GM23338 (cell line): ENCODE measurements around the gene SIVA1. TPM values are rescaled to one million over a fixed set of nuclear protein-coding genes. Genes with fewer than 3 reads are reported as not detected.

Experiments used
- ATAC-seq: fragments of 200-7000 bp; cut with Tn5 transposase; 3 replicates; pipeline ENCODE4 v1.9.1; 2020
- DNase-seq: peaks from one replicate; pipeline ENCODE4 v3.0.0-alpha.2; 2015; ENCODE audit warnings: low spot score
- H2AFZ ChIP-seq: fragments of 200-600 bp; sonication (generic); 2 replicates; pipeline ENCODE4 v1.8.0; 2016; ENCODE audit warnings: antibody characterized with exemption, mild to moderate bottlenecking, moderate library complexity
- H3F3A ChIP-seq: fragments of 200-600 bp; sonication (generic); replicated peaks from 2 replicates; pipeline ENCODE4 v1.8.0; 2017; ENCODE audit warnings: antibody characterized with exemption, mixed run types, low read depth
- H3K27ac ChIP-seq: fragments of 200-600 bp; sonication (generic); 2 replicates; pipeline ENCODE4 v1.6.1; 2016; ENCODE audit warnings: low read depth
- H3K27me3 ChIP-seq: fragments of 200-600 bp; sonication (generic); 2 replicates; pipeline ENCODE4 v1.8.0; 2016; ENCODE audit warnings: mild to moderate bottlenecking, mixed run types, moderate library complexity; ENCODE audit not compliant: insufficient read depth
- H3K36me3 ChIP-seq: fragments of 200-600 bp; sonication (generic); 2 replicates; pipeline ENCODE4 v1.8.0; 2016; ENCODE audit warnings: mild to moderate bottlenecking; ENCODE audit not compliant: insufficient read depth
- H3K4me1 ChIP-seq: fragments of 200-600 bp; sonication (generic); 2 replicates; pipeline ENCODE4 v1.8.0; 2016; ENCODE audit warnings: mild to moderate bottlenecking, moderate library complexity; ENCODE audit not compliant: insufficient read depth
- H3K4me2 ChIP-seq: fragments of 200-600 bp; sonication (generic); 2 replicates; pipeline ENCODE4 v1.7.1; 2017; ENCODE audit warnings: mixed run types
- H3K4me3 ChIP-seq: fragments of 200-600 bp; sonication (generic); 2 replicates; pipeline ENCODE4 v1.6.1; 2016; ENCODE audit warnings: mixed run types
- H3K79me2 ChIP-seq: fragments of 200-600 bp; sonication (generic); replicated peaks from 2 replicates; pipeline ENCODE4 v1.8.0; 2017; ENCODE audit warnings: mild to moderate bottlenecking; ENCODE audit not compliant: insufficient read depth
- H3K9me2 ChIP-seq: fragments of 200-600 bp; sonication (generic); 2 replicates; pipeline ENCODE4 v1.8.0; 2017; ENCODE audit not compliant: insufficient read depth
- H4K20me1 ChIP-seq: fragments of 200-600 bp; sonication (generic); replicated peaks from 2 replicates; pipeline ENCODE4 v1.8.0; 2017; ENCODE audit warnings: mild to moderate bottlenecking; ENCODE audit not compliant: insufficient read depth
- H3K27ac Mint-ChIP-seq: 2 replicates; pipeline ENCODE4 v1.8.0; 2020; ENCODE audit warnings: inconsistent platforms, mild to moderate bottlenecking, moderate library complexity, mixed read lengths
- H3K27me3 Mint-ChIP-seq: 3 replicates; pipeline ENCODE4 v1.8.0; 2022; ENCODE audit warnings: low read depth, mild to moderate bottlenecking, moderate library complexity, mixed read lengths, inconsistent platforms; ENCODE audit not compliant: insufficient read depth, poor library complexity
- H3K36me3 Mint-ChIP-seq: 3 replicates; pipeline ENCODE4 v1.8.0; 2021; ENCODE audit warnings: low read depth, mild to moderate bottlenecking, inconsistent platforms, moderate library complexity, mixed read lengths
- H3K4me1 Mint-ChIP-seq: 3 replicates; pipeline ENCODE4 v1.8.0; 2020; ENCODE audit warnings: mild to moderate bottlenecking, inconsistent platforms, mixed read lengths
- H3K4me3 Mint-ChIP-seq: 3 replicates; pipeline ENCODE4 v1.8.0; 2021; ENCODE audit warnings: moderate library complexity, mild to moderate bottlenecking, inconsistent platforms, mixed read lengths
- H3K9me3 Mint-ChIP-seq: 3 replicates; pipeline ENCODE4 v1.8.0; 2020; ENCODE audit warnings: moderate library complexity, mild to moderate bottlenecking, inconsistent platforms, mixed read lengths
- EZH2phosphoT487 ChIP-seq: fragments of 200-600 bp; sonication (generic); IDR thresholded peaks from one replicate; pipeline ENCODE4 v1.8.1; 2018; ENCODE audit warnings: antibody characterized with exemption; ENCODE audit not compliant: unreplicated experiment
- NANOG ChIP-seq: IDR thresholded peaks from 2 replicates; pipeline ENCODE4 v1.6.1; 2016; ENCODE audit warnings: antibody characterized with exemption, borderline replicate concordance
- POLR2AphosphoS5 ChIP-seq: IDR thresholded peaks from 2 replicates; pipeline ENCODE4 v1.6.1; 2016; ENCODE audit warnings: antibody characterized with exemption, low read depth
- STAT1 ChIP-seq: IDR thresholded peaks from one replicate; pipeline ENCODE4 v1.6.1; 2016; ENCODE audit warnings: antibody characterized with exemption; ENCODE audit not compliant: unreplicated experiment
- ZNF331 ChIP-seq: fragments of 250-450 bp; sonication (Bioruptor Pico); IDR thresholded peaks from 2 replicates; pipeline ENCODE4 v1.5.0; 2020; ENCODE audit warnings: low read depth, mild to moderate bottlenecking, moderate library complexity
- polyA plus RNA-seq: library from polyadenylated mRNA; unstranded; fragments of >200 nt; fragmentation: Nextera tagmentation; extraction: Ambion mirVana; gene quantifications from 2 replicates; pipeline ENCODE4 v1.2.1, GENCODE V29; 2016
- total RNA-seq: library from RNA; depleted of rRNA; stranded (reverse); fragments of >200 nt; shearing (Covaris generic); gene quantifications from 2 replicates; pipeline ENCODE4 v1.2.3, GENCODE V29; 2014
- TF ChIP-seq, protein P1 (sequence below): fragments of 250-450 bp; sonication (Bioruptor Pico); IDR thresholded peaks from 2 replicates; pipeline ENCODE4 v1.5.0; 2020; ENCODE audit warnings: mild to moderate bottlenecking, moderate library complexity

The SIVA1 gene
- total and polyA plus RNA-seq, 2 experiments from 2014 or later: 215 to 392 TPM

GRCh38 chr14:104784846-104785707 lies 32.1 kb downstream of the SIVA1 start (continued):
- TF ChIP-seq, protein P1, sequence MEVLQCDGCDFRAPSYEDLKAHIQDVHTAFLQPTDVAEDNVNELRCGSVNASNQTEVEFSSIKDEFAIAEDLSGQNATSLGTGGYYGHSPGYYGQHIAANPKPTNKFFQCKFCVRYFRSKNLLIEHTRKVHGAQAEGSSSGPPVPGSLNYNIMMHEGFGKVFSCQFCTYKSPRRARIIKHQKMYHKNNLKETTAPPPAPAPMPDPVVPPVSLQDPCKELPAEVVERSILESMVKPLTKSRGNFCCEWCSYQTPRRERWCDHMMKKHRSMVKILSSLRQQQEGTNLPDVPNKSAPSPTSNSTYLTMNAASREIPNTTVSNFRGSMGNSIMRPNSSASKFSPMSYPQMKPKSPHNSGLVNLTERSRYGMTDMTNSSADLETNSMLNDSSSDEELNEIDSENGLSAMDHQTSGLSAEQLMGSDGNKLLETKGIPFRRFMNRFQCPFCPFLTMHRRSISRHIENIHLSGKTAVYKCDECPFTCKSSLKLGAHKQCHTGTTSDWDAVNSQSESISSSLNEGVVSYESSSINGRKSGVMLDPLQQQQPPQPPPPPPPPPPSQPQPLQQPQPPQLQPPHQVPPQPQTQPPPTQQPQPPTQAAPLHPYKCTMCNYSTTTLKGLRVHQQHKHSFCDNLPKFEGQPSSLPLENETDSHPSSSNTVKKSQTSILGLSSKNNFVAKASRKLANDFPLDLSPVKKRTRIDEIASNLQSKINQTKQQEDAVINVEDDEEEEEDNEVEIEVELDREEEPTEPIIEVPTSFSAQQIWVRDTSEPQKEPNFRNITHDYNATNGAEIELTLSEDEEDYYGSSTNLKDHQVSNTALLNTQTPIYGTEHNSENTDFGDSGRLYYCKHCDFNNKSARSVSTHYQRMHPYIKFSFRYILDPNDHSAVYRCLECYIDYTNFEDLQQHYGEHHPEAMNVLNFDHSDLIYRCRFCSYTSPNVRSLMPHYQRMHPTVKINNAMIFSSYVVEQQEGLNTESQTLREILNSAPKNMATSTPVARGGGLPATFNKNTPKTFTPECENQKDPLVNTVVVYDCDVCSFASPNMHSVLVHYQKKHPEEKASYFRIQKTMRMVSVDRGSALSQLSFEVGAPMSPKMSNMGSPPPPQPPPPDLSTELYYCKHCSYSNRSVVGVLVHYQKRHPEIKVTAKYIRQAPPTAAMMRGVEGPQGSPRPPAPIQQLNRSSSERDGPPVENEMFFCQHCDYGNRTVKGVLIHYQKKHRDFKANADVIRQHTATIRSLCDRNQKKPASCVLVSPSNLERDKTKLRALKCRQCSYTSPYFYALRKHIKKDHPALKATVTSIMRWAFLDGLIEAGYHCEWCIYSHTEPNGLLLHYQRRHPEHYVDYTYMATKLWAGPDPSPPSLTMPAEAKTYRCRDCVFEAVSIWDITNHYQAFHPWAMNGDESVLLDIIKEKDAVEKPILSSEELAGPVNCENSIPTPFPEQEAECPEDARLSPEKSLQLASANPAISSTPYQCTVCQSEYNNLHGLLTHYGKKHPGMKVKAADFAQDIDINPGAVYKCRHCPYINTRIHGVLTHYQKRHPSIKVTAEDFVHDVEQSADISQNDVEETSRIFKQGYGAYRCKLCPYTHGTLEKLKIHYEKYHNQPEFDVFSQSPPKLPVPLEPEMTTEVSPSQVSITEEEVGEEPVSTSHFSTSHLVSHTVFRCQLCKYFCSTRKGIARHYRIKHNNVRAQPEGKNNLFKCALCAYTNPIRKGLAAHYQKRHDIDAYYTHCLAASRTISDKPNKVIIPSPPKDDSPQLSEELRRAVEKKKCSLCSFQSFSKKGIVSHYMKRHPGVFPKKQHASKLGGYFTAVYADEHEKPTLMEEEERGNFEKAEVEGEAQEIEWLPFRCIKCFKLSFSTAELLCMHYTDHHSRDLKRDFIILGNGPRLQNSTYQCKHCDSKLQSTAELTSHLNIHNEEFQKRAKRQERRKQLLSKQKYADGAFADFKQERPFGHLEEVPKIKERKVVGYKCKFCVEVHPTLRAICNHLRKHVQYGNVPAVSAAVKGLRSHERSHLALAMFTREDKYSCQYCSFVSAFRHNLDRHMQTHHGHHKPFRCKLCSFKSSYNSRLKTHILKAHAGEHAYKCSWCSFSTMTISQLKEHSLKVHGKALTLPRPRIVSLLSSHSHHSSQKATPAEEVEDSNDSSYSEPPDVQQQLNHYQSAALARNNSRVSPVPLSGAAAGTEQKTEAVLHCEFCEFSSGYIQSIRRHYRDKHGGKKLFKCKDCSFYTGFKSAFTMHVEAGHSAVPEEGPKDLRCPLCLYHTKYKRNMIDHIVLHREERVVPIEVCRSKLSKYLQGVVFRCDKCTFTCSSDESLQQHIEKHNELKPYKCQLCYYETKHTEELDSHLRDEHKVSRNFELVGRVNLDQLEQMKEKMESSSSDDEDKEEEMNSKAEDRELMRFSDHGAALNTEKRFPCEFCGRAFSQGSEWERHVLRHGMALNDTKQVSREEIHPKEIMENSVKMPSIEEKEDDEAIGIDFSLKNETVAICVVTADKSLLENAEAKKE (CRISPR knock-in tag): no peak
- TF ChIP-seq ZNF331 (CRISPR knock-in tag): no peak

- no peaks in the 10 kb centered on the region for H3K27me3 ChIP-seq
- no peaks in the 10 kb centered on the region for H3K36me3 ChIP-seq
- H3K27me3 Mint-ChIP-seq: peaks cover 7% of the 10 kb centered on the region
- no peaks in the 10 kb centered on the region for H3K4me1 ChIP-seq
- DNase-seq (no peak), ATAC-seq (no peak)
- H3K4me3 Mint-ChIP-seq: no peak overlapping the region
- H3K9me3 Mint-ChIP-seq: no peaks in the 10 kb centered on the region
- no peak overlapping the region for H2AFZ ChIP-seq
- H3F3A ChIP-seq: no peaks in the 10 kb centered on the region
- no peaks in the 10 kb centered on the region for H3K36me3 Mint-ChIP-seq
- no peaks in the 10 kb centered on the region for H3K79me2 ChIP-seq
- TF ChIP-seq POLR2AphosphoS5 (no peak), NANOG (no peak), EZH2phosphoT487 (no peak), STAT1 (no peak)
- H3K4me2 ChIP-seq: no peak overlapping the region
- H4K20me1 ChIP-seq: no peaks in the 10 kb centered on the region
- no peak overlapping the region for H3K4me3 ChIP-seq
- H3K9me2 ChIP-seq: no peaks in the 10 kb centered on the region
- no peak overlapping the region for H3K27ac Mint-ChIP-seq
- no peak overlapping the region for H3K27ac ChIP-seq
- H3K4me1 Mint-ChIP-seq: no peaks in the 10 kb centered on the region
These were observed 32.7 kb downstream of the SIVA1 start for GRCh38 chr14:104785708-104786080.
